ENCODE results near the gene PRPF6.

Gene PRPF6

DNA sequence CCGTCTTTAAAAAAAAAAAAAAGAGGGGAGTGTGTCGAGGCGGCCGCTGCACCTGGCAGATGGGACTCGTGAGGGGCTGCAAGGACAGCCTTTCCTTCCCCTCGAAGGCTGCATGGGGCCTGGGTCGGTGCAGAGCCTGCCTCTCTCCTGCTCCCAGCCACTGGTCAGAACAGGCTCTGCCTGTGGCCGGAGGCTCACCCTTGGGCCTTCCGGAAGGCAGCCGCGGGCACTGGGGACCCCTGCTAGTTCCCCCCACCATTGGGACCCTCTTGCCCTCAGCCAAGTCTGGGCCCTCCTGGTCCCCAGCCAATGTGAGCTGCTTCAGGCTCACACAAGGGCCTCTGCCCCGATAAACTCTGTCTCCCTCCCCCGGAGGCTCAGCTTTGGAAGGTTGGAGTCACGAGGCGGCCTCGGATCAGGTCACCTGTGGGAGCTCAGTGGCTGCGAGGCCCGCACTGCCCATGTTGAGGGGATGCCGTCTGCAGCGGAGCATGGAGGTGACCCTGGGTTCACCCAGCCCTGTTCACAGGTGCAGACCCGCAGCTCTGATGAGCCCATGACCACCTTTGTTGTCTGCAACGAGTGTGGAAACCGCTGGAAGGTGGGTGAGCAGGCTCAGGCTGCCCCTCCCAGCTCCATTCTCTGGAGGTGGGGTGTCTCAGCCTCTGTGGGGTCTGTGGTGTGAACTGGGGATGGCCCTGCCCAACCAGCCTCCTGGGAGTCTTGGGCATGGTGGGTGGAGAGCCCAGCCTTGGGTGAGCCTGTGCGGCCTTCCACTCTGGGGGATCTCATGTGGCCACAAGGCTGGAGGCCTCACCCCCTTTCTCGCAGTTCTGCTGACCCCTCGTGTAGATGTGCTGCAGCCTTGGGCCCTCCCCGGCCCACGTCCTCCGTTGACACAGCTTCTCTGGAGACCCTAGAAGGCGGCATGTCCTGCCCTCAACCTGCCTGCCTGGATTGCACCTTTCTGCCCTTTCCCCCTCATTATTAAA lies 90.7 kb downstream of the PRPF6 start:
- in situ Hi-C loops (cut with MboI; ENCODE audit: low sequenced_read_pairs, unreplicated experiment) = no loop called here
- DNase-seq (ENCODE audit: low spot score) = no peak
- TF ChIP-seq, protein P1, sequence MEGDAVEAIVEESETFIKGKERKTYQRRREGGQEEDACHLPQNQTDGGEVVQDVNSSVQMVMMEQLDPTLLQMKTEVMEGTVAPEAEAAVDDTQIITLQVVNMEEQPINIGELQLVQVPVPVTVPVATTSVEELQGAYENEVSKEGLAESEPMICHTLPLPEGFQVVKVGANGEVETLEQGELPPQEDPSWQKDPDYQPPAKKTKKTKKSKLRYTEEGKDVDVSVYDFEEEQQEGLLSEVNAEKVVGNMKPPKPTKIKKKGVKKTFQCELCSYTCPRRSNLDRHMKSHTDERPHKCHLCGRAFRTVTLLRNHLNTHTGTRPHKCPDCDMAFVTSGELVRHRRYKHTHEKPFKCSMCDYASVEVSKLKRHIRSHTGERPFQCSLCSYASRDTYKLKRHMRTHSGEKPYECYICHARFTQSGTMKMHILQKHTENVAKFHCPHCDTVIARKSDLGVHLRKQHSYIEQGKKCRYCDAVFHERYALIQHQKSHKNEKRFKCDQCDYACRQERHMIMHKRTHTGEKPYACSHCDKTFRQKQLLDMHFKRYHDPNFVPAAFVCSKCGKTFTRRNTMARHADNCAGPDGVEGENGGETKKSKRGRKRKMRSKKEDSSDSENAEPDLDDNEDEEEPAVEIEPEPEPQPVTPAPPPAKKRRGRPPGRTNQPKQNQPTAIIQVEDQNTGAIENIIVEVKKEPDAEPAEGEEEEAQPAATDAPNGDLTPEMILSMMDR (IDR thresholded peaks at IDR 0.05; ENCODE audit: borderline replicate concordance, control extremely low read depth, extremely low read depth, insufficient read depth, missing control alignments) = no peak

DNA sequence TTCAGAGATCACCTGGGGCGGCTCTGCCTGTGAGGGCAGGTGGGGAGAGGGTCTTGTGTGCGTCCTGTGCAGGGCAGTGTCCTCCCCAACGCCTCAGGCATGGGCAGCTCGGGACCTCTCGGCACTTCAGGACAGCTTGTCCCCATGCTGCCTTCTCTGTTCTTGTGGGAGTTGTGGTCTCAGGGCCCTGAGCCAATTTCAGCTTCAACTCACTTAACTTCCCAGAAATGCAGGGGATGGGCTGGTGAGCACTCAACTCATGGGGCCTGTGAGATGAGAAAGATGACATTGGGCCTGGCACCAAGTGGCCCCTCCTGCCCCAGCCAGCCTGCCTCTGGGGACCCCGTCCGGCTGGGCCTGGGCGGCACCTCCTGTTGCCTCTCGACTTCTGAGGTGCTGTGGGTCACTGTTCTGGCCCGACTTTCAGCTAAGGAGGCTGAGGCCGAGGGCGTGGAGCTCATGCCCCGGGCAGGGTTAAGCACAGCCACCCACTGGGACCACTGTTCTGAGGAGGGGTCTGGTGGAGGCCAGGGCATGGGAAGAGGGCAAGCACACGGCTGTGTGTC lies 91.6 kb downstream of the PRPF6 start:
- TF ChIP-seq, protein P1 (IDR thresholded peaks at IDR 0.05; ENCODE audit: borderline replicate concordance, control extremely low read depth, extremely low read depth, insufficient read depth, missing control alignments) = no peak
- DNase-seq (ENCODE audit: low spot score) = no peak
- in situ Hi-C loops (cut with MboI; ENCODE audit: low sequenced_read_pairs, unreplicated experiment) = no loop called here

DNA sequence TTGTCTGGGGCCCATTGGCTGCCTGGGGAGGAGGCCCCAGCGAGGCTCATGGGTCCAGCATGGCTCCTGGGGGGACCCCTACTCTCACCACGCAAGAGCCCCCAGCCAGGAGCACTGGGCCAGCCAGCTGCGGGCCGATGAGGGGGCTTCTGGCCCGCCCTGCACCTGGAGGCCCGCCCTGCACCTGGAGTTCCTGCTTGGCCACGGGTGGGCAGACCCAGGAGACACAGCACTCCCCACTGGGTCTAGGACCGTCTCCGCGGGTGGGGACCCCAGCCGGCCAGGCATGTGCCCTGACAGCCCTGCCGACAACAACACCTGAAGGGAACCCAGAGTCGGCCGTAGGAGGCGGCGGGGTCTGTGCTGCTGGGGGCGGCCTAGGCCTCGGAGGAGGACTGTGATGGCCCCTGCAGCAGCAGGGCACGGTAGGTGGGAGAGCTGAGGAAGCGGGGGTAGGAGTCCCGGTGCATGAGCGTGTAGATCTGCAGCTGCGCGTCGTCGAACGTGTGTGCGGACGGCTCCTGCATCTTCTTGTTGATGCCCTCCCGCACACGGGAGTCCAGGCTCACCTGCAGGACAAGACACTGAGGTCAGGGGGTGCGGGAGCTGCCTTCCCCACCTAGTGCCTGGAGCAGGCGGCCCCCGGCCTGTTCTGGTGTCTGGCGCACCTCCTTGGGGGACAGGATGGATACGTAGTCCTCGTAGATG lies 92.7 kb downstream of the PRPF6 start:
- no peak for DNase-seq (ENCODE audit: low spot score)
- in situ Hi-C loops (cut with MboI; ENCODE audit: low sequenced_read_pairs, unreplicated experiment) = no loop called here
- TF ChIP-seq, protein P1 (IDR thresholded peaks at IDR 0.05; ENCODE audit: borderline replicate concordance, control extremely low read depth, extremely low read depth, insufficient read depth, missing control alignments) = no peak

DNA sequence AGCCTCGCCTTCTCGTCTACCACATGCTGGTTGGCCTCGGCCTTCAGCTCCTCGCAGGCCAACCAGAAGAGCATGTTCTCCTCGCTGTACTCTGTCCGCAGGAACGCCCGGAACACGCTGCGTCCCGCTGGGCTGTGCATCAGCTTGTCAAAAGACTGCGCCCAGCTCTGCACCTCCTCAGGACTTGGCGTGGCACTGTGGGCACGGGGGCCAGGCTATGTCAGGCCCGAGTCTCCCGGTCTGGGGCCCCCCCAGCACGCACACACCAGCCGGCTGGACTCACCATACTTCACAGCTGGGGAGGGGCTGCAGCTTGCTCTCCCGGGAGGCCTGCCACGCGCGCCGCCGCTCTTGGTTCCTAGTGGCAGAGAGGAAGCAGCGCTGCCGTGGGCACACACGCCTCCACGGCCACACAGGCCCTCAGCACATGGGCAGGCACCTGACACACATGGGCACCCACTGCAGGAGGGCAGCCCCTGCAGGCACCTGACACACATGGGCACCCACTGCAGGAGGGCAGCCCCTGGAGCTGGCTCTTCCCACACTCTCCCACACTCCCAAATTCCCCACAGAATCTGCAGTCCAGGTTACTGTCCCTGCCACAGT lies 93.4 kb downstream of the PRPF6 start:
- in situ Hi-C loops (cut with MboI; ENCODE audit: low sequenced_read_pairs, unreplicated experiment) = no loop called here
- DNase-seq (ENCODE audit: low spot score) = no peak
- TF ChIP-seq, protein P1 (IDR thresholded peaks at IDR 0.05; ENCODE audit: borderline replicate concordance, control extremely low read depth, extremely low read depth, insufficient read depth, missing control alignments) = no peak

DNA sequence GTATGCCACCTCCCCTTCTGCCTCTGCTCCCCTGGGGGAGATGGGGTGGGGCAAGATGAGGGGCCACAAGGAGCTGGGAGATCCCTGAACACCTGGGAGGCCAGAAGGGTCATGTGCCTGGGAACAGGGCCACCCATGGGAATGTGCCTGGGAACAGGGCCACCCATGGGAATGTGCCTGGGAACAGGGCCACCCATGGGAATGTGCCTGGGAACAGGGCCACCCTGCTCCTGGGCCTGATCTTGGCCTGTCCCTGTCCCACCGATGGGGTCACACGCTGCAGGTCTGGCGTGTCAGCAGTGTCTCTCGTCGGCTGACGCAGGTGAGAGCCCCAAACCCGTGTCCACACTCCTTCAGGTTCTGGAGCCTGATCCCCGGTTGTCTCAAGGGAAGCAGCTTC lies 94.0 kb downstream of the PRPF6 start:
- in situ Hi-C loops (cut with MboI; ENCODE audit: low sequenced_read_pairs, unreplicated experiment) = no loop called here
- TF ChIP-seq, protein P1 (IDR thresholded peaks at IDR 0.05; ENCODE audit: borderline replicate concordance, control extremely low read depth, extremely low read depth, insufficient read depth, missing control alignments) = no peak
- no peak for DNase-seq (ENCODE audit: low spot score)

DNA sequence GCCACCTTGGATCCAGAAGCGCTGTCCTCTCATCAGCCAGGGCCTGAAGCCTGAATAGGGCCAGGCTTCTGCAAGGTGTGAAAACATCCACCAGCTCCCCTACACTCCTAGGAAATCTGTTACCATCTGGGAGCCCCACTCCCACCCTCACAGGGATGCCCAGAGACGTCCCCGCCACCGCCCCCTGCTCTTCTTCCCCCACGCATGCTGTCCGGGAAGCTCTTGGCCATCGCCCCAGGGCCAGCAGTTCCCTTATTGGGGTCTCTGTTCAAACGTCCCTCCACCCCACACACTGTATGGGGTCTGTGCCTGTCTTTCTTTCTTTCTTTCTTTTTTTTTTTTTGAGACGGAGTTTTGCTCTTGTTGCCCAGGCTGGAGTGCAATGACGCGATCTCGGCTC lies 94.6 kb downstream of the PRPF6 start:
- DNase-seq (ENCODE audit: low spot score) = no peak
- in situ Hi-C loops (cut with MboI; ENCODE audit: low sequenced_read_pairs, unreplicated experiment) = no loop called here
- TF ChIP-seq, protein P1 (IDR thresholded peaks at IDR 0.05; ENCODE audit: borderline replicate concordance, control extremely low read depth, extremely low read depth, insufficient read depth, missing control alignments) = no peak
